Keratinocyte (primary cell): ENCODE results near the gene ZNF407. TPM values are rescaled to one million over a fixed set of nuclear protein-coding genes. Genes with fewer than 3 reads are reported as not detected.

Experiments
- DNase-seq: peaks from one replicate; pipeline ENCODE4 v3.0.0-alpha.2; 2011; ENCODE audit warnings: low read depth, missing footprints, low spot score
- FAIRE-seq: peaks from 2 replicates; lab custom pipeline; 2011; peaks lifted over from hg19 to GRCh38; lab: Jason Lieb, UNC
- H2AFZ ChIP-seq: 2 replicates; pipeline ENCODE4 v1.6.0; 2012; ENCODE audit warnings: low read length, control low read depth, inconsistent platforms; ENCODE audit not compliant: control insufficient read depth
- H3K27ac ChIP-seq: 2 replicates; pipeline ENCODE4 v1.5.1; 2011; ENCODE audit warnings: low read length; ENCODE audit not compliant: control insufficient read depth, insufficient read depth
- H3K27me3 ChIP-seq: 3 replicates; pipeline ENCODE4 v1.6.0; 2011; ENCODE audit warnings: low read length; ENCODE audit not compliant: control insufficient read depth, insufficient read depth; ENCODE audit errors: extremely low read depth
- H3K36me3 ChIP-seq, 2 experiments: 2 replicates in 1 of 2; 3 replicates in 1 of 2; pipeline ENCODE4 v1.5.1; 2011; ENCODE audit warnings: low read length in 2 of 2, mild to moderate bottlenecking in 1 of 2; ENCODE audit not compliant: control insufficient read depth in 2 of 2, insufficient read depth in 2 of 2; ENCODE audit errors: extremely low read depth in 1 of 2
- H3K4me1 ChIP-seq: 3 replicates; pipeline ENCODE4 v1.5.1; 2011; ENCODE audit warnings: low read length; ENCODE audit not compliant: control insufficient read depth, insufficient read depth; ENCODE audit errors: extremely low read depth
- H3K4me2 ChIP-seq: 3 replicates; pipeline ENCODE4 v1.6.0; 2011; ENCODE audit warnings: low read depth, low read length; ENCODE audit not compliant: control insufficient read depth, insufficient read depth; ENCODE audit errors: extremely low read depth
- H3K4me3 ChIP-seq, 3 experiments: fragments of 200-600 bp in 1 of 3; sonication (generic) in 1 of 3; 2 replicates in 2 of 3; 3 replicates in 1 of 3; pipeline ENCODE4 v1.5.1; 2011 to 2016; ENCODE audit warnings: low read length in 3 of 3, mild to moderate bottlenecking in 3 of 3, control low read depth in 2 of 3, inconsistent platforms in 1 of 3, low read depth in 1 of 3, mixed read lengths in 1 of 3, mixed run types in 1 of 3, moderate library complexity in 1 of 3; ENCODE audit not compliant: control insufficient read depth in 2 of 3, insufficient read depth in 2 of 3; ENCODE audit errors: extremely low read depth in 1 of 3
- H3K79me2 ChIP-seq: 2 replicates; pipeline ENCODE4 v1.6.0; 2012; ENCODE audit warnings: low read length; ENCODE audit not compliant: control insufficient read depth, insufficient read depth
- H3K9ac ChIP-seq: 3 replicates; pipeline ENCODE4 v1.6.0; 2011; ENCODE audit warnings: low read length; ENCODE audit not compliant: control insufficient read depth, insufficient read depth; ENCODE audit errors: extremely low read depth
- H3K9me1 ChIP-seq: 3 replicates; pipeline ENCODE4 v1.6.0; 2011; ENCODE audit warnings: low read length; ENCODE audit not compliant: control insufficient read depth, insufficient read depth; ENCODE audit errors: extremely low read depth
- H3K9me3 ChIP-seq: 2 replicates; pipeline ENCODE4 v1.5.1; 2012; ENCODE audit warnings: low read depth, low read length; ENCODE audit not compliant: control insufficient read depth
- H4K20me1 ChIP-seq: 3 replicates; pipeline ENCODE4 v1.6.0; 2011; ENCODE audit warnings: low read length; ENCODE audit not compliant: control insufficient read depth, insufficient read depth; ENCODE audit errors: extremely low read depth
- CTCF ChIP-seq, 3 experiments: IDR thresholded peaks in 1 of 3; conservative IDR thresholded peaks in 1 of 3; optimal IDR thresholded peaks in 1 of 3; 2 replicates in 2 of 3; 3 replicates in 1 of 3; pipeline versions ENCODE3 to v1.5.1; 2011; ENCODE audit warnings: low read length in 3 of 3, mild to moderate bottlenecking in 3 of 3, moderate library complexity in 2 of 3, control low read depth in 1 of 3, inconsistent platforms in 1 of 3; ENCODE audit not compliant: insufficient read depth in 2 of 3; ENCODE audit errors: extremely low read depth in 1 of 3
- EZH2 ChIP-seq: IDR thresholded peaks from one replicate; pipeline ENCODE4 v1.6.1; 2012; ENCODE audit warnings: inconsistent platforms, mild to moderate bottlenecking, low read length, moderate library complexity
- dilution Hi-C: fragments of 300-500 bp; cut with MboI; formaldehyde crosslinking; loops from one replicate; pipeline ENCODE4 v1.7.0; 2020; ENCODE audit warnings: low sequenced_read_pairs; ENCODE audit not compliant: extremely low pct_ligation_motif_present
- polyA plus RNA-seq, 5 experiments: library from polyadenylated mRNA; depleted of rRNA in 3 of 5; stranded (reverse) in 3 of 5; stranded (forward) in 1 of 5; unstranded in 1 of 5; fragments of >200 nt; gene quantifications; 1 replicate in 1 of 5; 2 replicates in 3 of 5; 3 replicates in 1 of 5; pipeline versions ENCODE4 v1.2.1 to v1.2.3, GENCODE V29; 2011 to 2012; ENCODE audit warnings: missing spikeins in 2 of 5, low read depth in 1 of 5, low replicate concordance in 1 of 5

ZNF407 gene
- polyA plus RNA-seq, 1 donor (not counting 4 experiments of a cell fraction or from before 2014, with no cell fraction given) = 3.8 TPM

DNA sequence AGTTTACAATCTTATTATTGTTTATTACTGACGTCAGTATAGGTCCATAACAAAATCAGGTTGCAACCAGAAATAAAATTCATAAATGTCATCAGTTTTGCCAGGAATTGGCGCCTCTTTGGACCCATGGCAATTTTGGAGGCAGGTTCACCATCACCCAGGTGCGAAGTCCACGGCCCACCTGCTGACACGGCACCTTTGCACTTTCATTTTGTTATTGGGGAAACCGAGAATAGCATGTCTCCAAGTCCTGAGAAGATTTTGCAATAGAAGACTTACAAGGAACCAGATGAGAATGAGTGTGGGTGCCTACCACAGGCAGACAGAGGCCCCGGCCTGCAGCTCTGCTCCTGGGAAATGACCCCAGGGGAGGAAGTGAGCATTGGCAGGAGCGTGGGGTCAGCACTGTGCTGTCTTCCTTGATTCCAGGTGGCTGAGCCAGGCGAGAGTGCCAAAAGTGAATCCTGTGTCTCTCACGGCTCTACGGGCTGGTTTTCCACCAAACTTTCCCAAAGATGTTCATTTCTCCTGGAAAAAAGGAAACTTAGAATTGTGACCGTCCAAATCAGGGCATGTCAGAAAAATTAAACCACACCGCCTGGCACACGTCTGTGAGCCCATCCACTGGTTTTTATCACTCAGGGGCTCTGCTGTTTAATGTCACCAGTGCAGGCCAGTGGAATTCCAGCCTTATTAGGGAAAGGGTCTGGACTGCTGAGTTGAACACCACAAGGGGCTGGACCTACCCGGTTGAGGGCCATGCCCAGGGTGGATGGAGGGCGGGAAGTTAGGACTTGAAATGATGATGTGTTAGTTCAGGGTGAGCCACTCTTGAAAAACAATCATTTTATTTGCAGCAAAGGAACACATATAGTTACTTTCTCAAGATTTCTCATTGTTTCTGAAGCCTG is 514.8 kb downstream of the ZNF407 start:
- no peaks in the 10 kb centered on the region for H3K4me1 ChIP-seq
- dilution Hi-C loops = no loop called here

GRCh38 chr18:75113455-75113854 is 515.8 kb downstream of the ZNF407 start:
- no peaks in the 10 kb centered on the region for H3K36me3 ChIP-seq
- peaks cover 4% of the 10 kb centered on the region for H3K27me3 ChIP-seq
- H2AFZ ChIP-seq = no peak overlapping the region
- no peaks in the 10 kb centered on the region for H4K20me1 ChIP-seq
- DNase-seq (no peak), FAIRE-seq (no peak)
- no peak overlapping the region for H3K4me3 ChIP-seq
- no peaks in the 10 kb centered on the region for H3K9me1 ChIP-seq
- H3K4me2 ChIP-seq = no peak overlapping the region
- no peaks in the 10 kb centered on the region for H3K4me1 ChIP-seq
- dilution Hi-C loops = no loop called here
- H3K9me3 ChIP-seq = no peaks in the 10 kb centered on the region
- TF ChIP-seq EZH2 = no peak
- no peak for TF ChIP-seq CTCF (optimal IDR thresholded peaks at IDR 0.05 in 1 of 3, IDR thresholded peaks at IDR 0.05 in 1 of 3, conservative IDR thresholded peaks at IDR 0.05 in 1 of 3; ENCODE audit: extremely low read depth in 1 of 3, insufficient read depth in 2 of 3, low read length in 3 of 3)
- H3K79me2 ChIP-seq = no peaks in the 10 kb centered on the region
- no peak overlapping the region for H3K27ac ChIP-seq
- no peak overlapping the region for H3K9ac ChIP-seq

More for the DNA sequence above, 514.8 kb downstream of the ZNF407 start:
- no peak overlapping the region for H3K4me2 ChIP-seq
- H3K9me1 ChIP-seq = no peaks in the 10 kb centered on the region
- no peak overlapping the region for H2AFZ ChIP-seq
- no peaks in the 10 kb centered on the region for H3K9me3 ChIP-seq
- TF ChIP-seq CTCF (optimal IDR thresholded peaks at IDR 0.05 in 1 of 3, IDR thresholded peaks at IDR 0.05 in 1 of 3, conservative IDR thresholded peaks at IDR 0.05 in 1 of 3; ENCODE audit: extremely low read depth in 1 of 3, insufficient read depth in 2 of 3, low read length in 3 of 3) = no peak
- H4K20me1 ChIP-seq = no peaks in the 10 kb centered on the region
- DNase-seq (no peak), FAIRE-seq (no peak)
- H3K79me2 ChIP-seq = no peaks in the 10 kb centered on the region
- H3K27ac ChIP-seq = no peak overlapping the region
- peaks cover 4% of the 10 kb centered on the region for H3K27me3 ChIP-seq
- H3K36me3 ChIP-seq = no peaks in the 10 kb centered on the region
- no peak overlapping the region for H3K4me3 ChIP-seq
- H3K9ac ChIP-seq = no peak overlapping the region
